Ovary (tissue), 3 donors: Measurements from ENCODE around the gene LY6G6D.

ENCODE experiments used
- CTCF ChIP-seq, 3 donors: fragments of 450-650 bp in 2 of 3; fragments of 200-600 bp in 1 of 3; IDR thresholded peaks; one replicate each; pipeline versions ENCODE4 v1.5.1 to v1.8.0; 2016 to 2022; ENCODE audit warnings: antibody characterized with exemption in 3 of 3, mild to moderate bottlenecking in 1 of 3
- EP300 ChIP-seq: sonication (generic); formaldehyde crosslinking; IDR thresholded peaks from one replicate; pipeline ENCODE4 v1.6.1; 2017; ENCODE audit warnings: antibody characterized with exemption
- POLR2A ChIP-seq: fragments of 450-650 bp; IDR thresholded peaks from one replicate; pipeline ENCODE4 v1.6.1; 2017; ENCODE audit warnings: antibody characterized with exemption, mild to moderate bottlenecking, moderate library complexity
- donor health status: DM: no; HTN: no; CAD: no.

GRCh38 chr6:31676322-31676903 lies 38.7 kb upstream of the LY6G6D start:
- TF ChIP-seq POLR2A: no peak
- TF ChIP-seq CTCF (IDR thresholded peaks at IDR 0.05): no peak
- TF ChIP-seq EP300: no peak
